Measurements from ENCODE around the gene PPP1R7. TPM values are rescaled to one million over a fixed set of nuclear protein-coding genes. Genes with fewer than 3 reads are reported as not detected.
A peak's percentile ranks its signal among the peaks of the same experiment; 100 is the strongest.

Gene PPP1R7
- total and polyA plus RNA-seq, 8 donors = 61.6 to 80.0 (median 71.3) TPM

DNA sequence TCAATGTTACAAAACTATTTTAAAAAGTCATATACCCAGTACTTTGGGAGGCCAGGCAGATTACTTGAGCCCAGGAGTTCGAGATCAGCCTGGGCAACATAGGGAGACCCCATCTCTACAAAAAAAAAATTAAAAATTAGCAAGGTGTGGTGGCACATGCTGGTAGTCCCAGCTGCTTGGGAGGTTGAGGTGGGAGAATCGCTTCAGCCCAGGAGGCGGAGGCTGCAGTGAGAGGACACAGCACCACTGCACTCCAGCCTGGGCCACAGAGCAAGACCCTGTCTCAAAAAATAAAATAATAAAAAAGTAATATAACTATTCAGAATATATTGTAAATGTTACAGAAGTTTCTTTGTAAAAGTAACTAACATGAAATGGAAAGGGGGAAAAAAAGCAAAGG is 2.9 kb upstream of the PPP1R7 start:
- ATAC-seq = no peak
- TF ChIP-seq, protein P1, sequence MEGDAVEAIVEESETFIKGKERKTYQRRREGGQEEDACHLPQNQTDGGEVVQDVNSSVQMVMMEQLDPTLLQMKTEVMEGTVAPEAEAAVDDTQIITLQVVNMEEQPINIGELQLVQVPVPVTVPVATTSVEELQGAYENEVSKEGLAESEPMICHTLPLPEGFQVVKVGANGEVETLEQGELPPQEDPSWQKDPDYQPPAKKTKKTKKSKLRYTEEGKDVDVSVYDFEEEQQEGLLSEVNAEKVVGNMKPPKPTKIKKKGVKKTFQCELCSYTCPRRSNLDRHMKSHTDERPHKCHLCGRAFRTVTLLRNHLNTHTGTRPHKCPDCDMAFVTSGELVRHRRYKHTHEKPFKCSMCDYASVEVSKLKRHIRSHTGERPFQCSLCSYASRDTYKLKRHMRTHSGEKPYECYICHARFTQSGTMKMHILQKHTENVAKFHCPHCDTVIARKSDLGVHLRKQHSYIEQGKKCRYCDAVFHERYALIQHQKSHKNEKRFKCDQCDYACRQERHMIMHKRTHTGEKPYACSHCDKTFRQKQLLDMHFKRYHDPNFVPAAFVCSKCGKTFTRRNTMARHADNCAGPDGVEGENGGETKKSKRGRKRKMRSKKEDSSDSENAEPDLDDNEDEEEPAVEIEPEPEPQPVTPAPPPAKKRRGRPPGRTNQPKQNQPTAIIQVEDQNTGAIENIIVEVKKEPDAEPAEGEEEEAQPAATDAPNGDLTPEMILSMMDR (IDR thresholded peaks at IDR 0.05) = no peak

GRCh38 chr2:241148239-241148638 is 2.0 kb upstream of the PPP1R7 start:
- no peak for ATAC-seq
- peaks cover 0 to 3% of the 10 kb centered on the region in 2 donors for H3K36me3 ChIP-seq
- DNase-seq = peak in 1 of 4 donors; percentile 14
- intact Hi-C loops (cut with DNase I) = no loop called here
- H3K4me1 ChIP-seq = peaks cover 8 to 22% of the 10 kb centered on the region in 2 donors
- H3K27me3 ChIP-seq = no peaks in the 10 kb centered on the region
- peak overlapping the region in 1 of 2 donors; percentile 91 for H3K4me3 ChIP-seq
- no peak overlapping the region for H3K27ac ChIP-seq
- TF ChIP-seq, protein P1 (IDR thresholded peaks at IDR 0.05) = no peak
- no peaks in the 10 kb centered on the region for H3K9me3 ChIP-seq

More for the DNA sequence above, 2.9 kb upstream of the PPP1R7 start:
- no peaks in the 10 kb centered on the region for H3K27me3 ChIP-seq
- no peak overlapping the region for H3K27ac ChIP-seq
- peak in 1 of 4 donors; percentile 0 for DNase-seq
- no peak overlapping the region for H3K4me3 ChIP-seq
- no peaks in the 10 kb centered on the region for H3K9me3 ChIP-seq
- peaks cover 8 to 22% of the 10 kb centered on the region in 2 donors for H3K4me1 ChIP-seq
- intact Hi-C loops (cut with DNase I) = no loop called here
- H3K36me3 ChIP-seq = peaks cover 0 to 4% of the 10 kb centered on the region in 2 donors

- intact Hi-C loops (cut with DNase I) = no loop called here
- Histone ChIP-seq H3K9me3 (no peaks in the 10 kb centered on the region), H3K4me3 (peak within 1 kb of the TSS; percentile 91 to 98), H3K27me3 (no peaks in the 10 kb centered on the region), H3K27ac (peak within 1 kb of the TSS in 1 of 2 donors; percentile 75), H3K36me3 (peaks cover 0 to 10% of the 10 kb centered on the region in 2 donors), H3K4me1 (peaks cover 8 to 22% of the 10 kb centered on the region in 2 donors)
- ATAC-seq (peak; percentile 95), DNase-seq (peak; percentile 88 to 97 (median 95))
- TF ChIP-seq, protein P1 (IDR thresholded peaks at IDR 0.05) = no peak
Observed at GRCh38 chr2:241148891-241149674, 1.2 kb upstream of the PPP1R7 start, which contains the start of gene PASK. Gene PASK, minus strand, starts transcription at chr2:241149472. Its CDS starts 6,440 bp downstream, at chr2:241143032.

GRCh38 chr2:241149675-241149924 is 667 bp upstream of the PPP1R7 start:
- H3K27me3 ChIP-seq = no peaks in the 10 kb centered on the region
- intact Hi-C loops (cut with DNase I) = no loop called here
- peaks cover 0 to 11% of the 10 kb centered on the region in 2 donors for H3K36me3 ChIP-seq
- ATAC-seq = no peak
- H3K4me3 ChIP-seq = peak overlapping the region; percentile 91 to 98
- TF ChIP-seq, protein P1 (IDR thresholded peaks at IDR 0.05) = no peak
- DNase-seq = no peak
- peak overlapping the region in 1 of 2 donors; percentile 75 for H3K27ac ChIP-seq
- no peaks in the 10 kb centered on the region for H3K9me3 ChIP-seq
- H3K4me1 ChIP-seq = peaks cover 8 to 22% of the 10 kb centered on the region in 2 donors

GRCh38 chr2:241150660-241151530 is 628 bp downstream of the PPP1R7 start:
- TF ChIP-seq, protein P1 (IDR thresholded peaks at IDR 0.05) = no peak
- Histone ChIP-seq H3K36me3 (peaks cover 0 to 22% of the 10 kb centered on the region in 2 donors), H3K27ac (peak overlapping the region; percentile 55 to 75), H3K9me3 (no peaks in the 10 kb centered on the region), H3K4me1 (peaks cover 8 to 22% of the 10 kb centered on the region in 2 donors), H3K27me3 (no peaks in the 10 kb centered on the region), H3K4me3 (peak overlapping the region; percentile 91 to 98)
- intact Hi-C loops (cut with DNase I) = no loop called here
- DNase-seq (peak; percentile 11 to 57 (median 30)), ATAC-seq (peak; percentile 4)

Data from left lung (tissue), 10 donors.